Measurements from ENCODE around the gene GNB1. TPM values are rescaled to one million over a fixed set of nuclear protein-coding genes. Genes with fewer than 3 reads are reported as not detected.
A peak's percentile ranks its signal among the peaks of the same experiment; 100 is the strongest.

Gene GNB1
- 10 to 100 TPM; 69.9 to 91.6 TPM for total RNA-seq

GRCh38 chr1:1890506-1891348 lies at the start of gene GNB1:
Gene GNB1 (minus strand): TSS chr1:1891087. CDS start chr1:1825453, 65,634 bp downstream.
- DNase-seq (ENCODE audit: low spot score): peak; percentile 85
- Histone ChIP-seq H3K36me3 (no peaks in the 10 kb centered on the region), H3K4me3 (peak within 1 kb of the TSS; percentile 91), H3K4me1 (peaks cover 0 to 77% of the 10 kb centered on the region in 2 donors), H3K9me3 (no peaks in the 10 kb centered on the region), H3K27ac (peak within 1 kb of the TSS; percentile 95 to 96), H3K27me3 (no peaks in the 10 kb centered on the region)
- TF ChIP-seq CTCF (IDR thresholded peaks at IDR 0.05): no peak

- Histone ChIP-seq H3K4me1 (peaks cover 0 to 9% of the 10 kb centered on the region in 2 donors), H3K4me3 (no peak overlapping the region), H3K27me3 (no peaks in the 10 kb centered on the region), H3K27ac (no peak overlapping the region), H3K36me3 (no peaks in the 10 kb centered on the region), H3K9me3 (no peaks in the 10 kb centered on the region)
- no peak for DNase-seq (ENCODE audit: low spot score)
- TF ChIP-seq CTCF (IDR thresholded peaks at IDR 0.05): no peak
Measured at GRCh38 chr1:1940123-1940425, 49.2 kb upstream of the GNB1 start.

- Histone ChIP-seq H3K4me3 (no peak overlapping the region), H3K4me1 (peaks cover 0 to 9% of the 10 kb centered on the region in 2 donors), H3K36me3 (no peaks in the 10 kb centered on the region), H3K27me3 (no peaks in the 10 kb centered on the region), H3K9me3 (no peaks in the 10 kb centered on the region), H3K27ac (no peak overlapping the region)
- DNase-seq (ENCODE audit: low spot score): no peak
- no peak for TF ChIP-seq CTCF (IDR thresholded peaks at IDR 0.05)
Measured at GRCh38 chr1:1939296-1940122, 48.6 kb upstream of the GNB1 start.

- Histone ChIP-seq H3K36me3 (no peaks in the 10 kb centered on the region), H3K27ac (no peak overlapping the region), H3K27me3 (no peaks in the 10 kb centered on the region), H3K9me3 (no peaks in the 10 kb centered on the region), H3K4me1 (peaks cover 0 to 2% of the 10 kb centered on the region in 2 donors), H3K4me3 (no peak overlapping the region)
- TF ChIP-seq CTCF (IDR thresholded peaks at IDR 0.05): no peak
- DNase-seq (ENCODE audit: low spot score): no peak
Measured at GRCh38 chr1:1938613-1939295, 47.9 kb upstream of the GNB1 start.

GRCh38 chr1:1938276-1938573 lies 47.3 kb upstream of the GNB1 start:
- Histone ChIP-seq H3K9me3 (no peaks in the 10 kb centered on the region), H3K4me1 (no peaks in the 10 kb centered on the region), H3K27ac (no peak overlapping the region), H3K27me3 (no peaks in the 10 kb centered on the region), H3K36me3 (no peaks in the 10 kb centered on the region), H3K4me3 (no peak overlapping the region)
- DNase-seq (ENCODE audit: low spot score): no peak
- no peak for TF ChIP-seq CTCF (IDR thresholded peaks at IDR 0.05)
